GM19463 (cell line): ENCODE data around the gene STEAP2.

Experiments
- ATAC-seq: cut with Tn5 transposase; IDR thresholded peaks from one replicate; pipeline ENCODE4 v1.9.1; 2021; ENCODE audit warnings: mild to moderate bottlenecking, moderate library complexity; ENCODE audit not compliant: unreplicated experiment

The STEAP2 gene

DNA sequence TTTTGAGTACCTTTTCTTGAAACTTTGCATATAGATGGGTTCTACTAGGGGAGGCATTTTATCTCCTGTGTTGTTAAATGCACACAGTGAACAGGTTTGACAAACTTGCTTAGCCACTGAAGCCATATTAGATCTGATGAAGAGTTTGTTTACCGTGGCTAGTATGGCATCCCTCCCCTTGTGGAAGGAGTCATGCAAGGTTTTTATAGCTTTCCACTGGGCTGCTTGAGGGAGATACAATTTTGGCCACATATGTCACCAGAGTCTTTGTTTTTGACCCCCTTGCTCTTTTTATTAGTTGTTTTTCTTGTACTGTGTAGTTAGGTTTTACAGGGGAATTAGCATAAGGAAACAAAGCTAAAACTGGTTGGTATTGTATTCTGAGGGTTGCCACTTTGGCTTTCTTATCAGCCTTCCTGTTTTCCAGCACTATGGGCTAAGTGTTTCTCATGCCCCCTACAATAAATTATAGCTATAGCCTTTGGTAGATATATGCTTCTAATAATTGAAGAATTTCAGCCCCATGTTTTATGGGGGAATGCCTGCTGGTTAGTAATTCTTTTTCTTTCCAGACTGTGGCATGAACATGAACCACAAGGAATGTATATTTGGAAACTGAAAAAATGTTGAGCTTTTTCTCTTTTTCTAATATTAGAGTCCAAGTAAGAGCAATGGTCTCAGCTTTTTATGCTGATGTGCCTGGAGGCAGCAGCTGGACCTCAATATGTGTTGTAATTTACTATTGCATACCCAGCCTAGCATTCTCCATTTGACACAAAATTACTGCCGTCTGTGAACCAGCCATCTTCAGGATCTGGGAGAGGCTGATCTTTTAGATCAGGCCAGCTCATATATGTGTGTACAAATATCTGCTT is 18.4 kb upstream of the STEAP2 start:
- ATAC-seq, result no peak

DNA sequence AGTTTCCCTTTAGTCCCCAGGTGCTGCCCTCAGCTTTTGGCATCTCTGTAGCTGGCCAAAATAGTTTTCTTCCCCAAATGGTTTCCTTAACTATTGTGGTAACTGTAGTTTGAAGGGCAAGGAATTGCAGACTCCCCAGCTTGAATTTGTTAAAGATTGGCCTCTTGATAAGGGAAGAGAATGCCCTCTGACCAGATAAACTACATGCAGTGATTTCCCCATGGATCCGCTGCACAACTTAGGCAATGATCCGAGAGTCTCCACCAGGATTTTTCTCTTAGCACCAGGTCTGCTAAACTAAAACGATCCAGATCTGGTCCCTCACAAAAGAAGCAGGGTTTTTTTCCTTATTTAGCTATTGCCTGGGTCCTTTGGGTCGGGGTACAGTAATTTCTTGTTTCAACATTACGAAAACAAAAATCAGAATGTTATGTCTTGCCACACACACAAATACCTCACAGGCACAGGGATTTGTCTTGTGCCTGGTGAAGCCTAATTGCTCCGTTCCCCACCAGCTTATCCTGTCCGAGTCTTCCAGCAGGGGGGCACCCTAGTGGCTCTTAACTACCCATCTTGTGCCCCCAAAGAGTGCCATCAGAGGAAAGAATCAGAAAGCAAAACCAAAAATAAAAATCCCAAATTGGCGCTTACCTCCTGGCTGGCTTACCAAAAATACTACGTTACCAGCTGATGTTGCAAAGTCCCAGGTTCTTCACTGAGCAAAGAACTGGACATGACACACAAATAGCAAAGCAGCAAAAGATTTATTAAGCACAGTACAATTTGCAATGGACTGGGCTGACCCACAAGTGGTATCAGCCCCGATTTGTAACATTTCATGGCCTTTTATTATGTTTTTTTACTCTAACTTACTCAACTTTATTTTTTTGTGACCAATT is 16.4 kb upstream of the STEAP2 start:
- ATAC-seq, result no peak

- no peak for ATAC-seq
Measured at GRCh38 chr7:90201500-90202195, 9.9 kb upstream of the STEAP2 start.

DNA sequence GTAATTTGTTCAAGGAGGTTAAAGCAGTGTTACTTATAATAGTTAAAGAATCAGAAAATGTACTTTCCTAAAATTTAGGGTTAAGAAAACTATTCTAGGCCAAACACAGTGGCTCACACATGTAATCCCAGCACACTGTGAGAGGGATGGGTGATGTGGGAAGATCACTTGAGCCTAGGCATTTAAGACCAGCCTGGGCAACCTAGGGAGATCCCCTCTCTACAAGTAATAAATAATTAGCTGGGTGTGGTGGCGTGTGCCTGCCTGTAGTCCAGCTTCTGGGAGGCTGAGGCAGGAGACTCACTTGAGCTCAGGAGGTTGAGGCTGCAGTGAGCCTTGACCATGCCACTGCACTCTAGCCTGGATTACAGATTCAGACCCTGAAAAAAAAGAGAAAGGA is 3.6 kb upstream of the STEAP2 start:
- ATAC-seq, result no peak

GRCh38 chr7:90209776-90210175 is 1.8 kb upstream of the STEAP2 start:
- ATAC-seq, result no peak

DNA sequence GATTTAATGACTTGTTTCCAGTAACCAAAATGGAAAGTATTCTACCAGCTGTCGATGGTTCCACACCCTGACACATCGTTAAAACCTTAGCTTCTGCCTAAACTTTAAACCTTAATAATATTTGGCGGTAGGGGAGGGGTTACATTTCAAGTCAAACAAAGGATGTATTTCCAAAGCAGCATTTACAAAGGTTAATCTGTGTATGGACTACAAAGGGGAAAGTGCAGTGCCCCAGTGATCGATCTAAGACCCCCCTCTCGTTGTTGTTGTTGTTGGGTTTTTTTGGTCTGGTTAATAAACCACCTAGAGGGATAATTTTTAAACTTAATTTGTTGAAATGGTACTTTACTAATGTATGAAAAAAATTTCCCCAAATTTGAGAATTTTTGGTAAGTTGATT is 1.1 kb upstream of the STEAP2 start:
- ATAC-seq, result no peak

DNA sequence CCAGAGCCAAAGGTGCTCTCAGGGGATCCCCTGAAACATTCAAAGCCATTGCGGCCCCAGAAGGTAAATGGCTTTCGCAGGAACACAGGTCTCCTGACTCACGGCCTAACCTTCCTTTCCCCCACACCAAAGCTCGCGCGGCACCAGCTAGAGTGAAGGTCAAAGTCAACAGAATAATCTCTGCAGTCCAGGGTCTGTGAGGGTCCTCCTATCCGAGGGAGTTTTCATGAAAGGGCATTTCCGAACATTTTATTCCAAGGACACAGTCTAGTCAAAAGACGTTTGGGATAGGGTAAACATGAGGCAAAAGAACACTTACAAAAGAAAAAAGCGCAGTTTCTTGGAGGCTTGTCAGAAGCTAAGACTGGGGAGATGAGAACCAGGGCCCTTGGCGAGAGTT is 559 bp upstream of the STEAP2 start:
- peak; percentile 2 for ATAC-seq

DNA sequence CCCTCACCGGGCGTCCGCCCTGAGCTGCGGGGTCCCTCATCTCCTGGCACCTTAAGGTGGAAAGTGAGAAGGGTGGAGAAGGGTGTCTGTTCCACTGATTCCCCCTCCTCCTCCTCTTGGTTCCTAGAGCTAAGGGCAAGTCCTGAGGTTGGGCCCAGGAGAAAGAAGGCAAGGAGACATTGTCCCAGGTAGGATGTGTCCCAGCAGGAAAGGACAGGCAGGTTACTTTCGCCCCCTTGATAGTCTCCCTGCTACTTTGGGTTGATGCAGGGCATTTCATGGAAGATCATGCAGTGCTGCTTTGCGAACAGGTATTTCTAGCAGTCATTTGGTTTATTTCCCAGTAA is 582 bp downstream of the STEAP2 start:
- no peak for ATAC-seq

GRCh38 chr7:90213521-90213920 is 2.0 kb downstream of the STEAP2 start:
- no peak for ATAC-seq

DNA sequence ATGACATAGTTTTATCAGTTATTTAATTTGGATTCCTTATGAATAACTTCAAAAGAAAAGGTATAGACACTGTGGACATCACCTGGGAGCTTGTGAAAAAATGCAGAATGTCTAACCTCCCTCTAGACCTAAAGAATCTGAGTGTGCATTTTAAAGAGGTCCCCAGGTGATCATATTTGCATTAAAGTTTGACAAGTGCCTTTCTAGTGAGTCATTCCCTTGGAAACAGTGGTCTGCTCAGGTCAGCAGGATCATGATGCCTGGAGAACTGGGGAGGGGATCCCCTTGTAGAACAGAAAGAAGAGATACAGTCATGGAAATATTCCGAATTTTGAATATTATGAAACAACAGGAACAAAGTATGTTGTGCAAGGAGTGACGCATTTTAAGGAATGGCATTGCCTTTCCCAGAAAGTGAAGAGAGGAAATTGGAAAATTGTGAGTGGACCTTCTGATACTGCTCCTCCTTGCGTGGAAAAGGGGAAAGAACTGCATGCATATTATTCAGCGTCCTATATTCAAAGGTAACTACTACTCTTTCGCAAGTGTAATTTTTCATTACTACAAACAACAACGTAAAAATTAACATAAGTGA is 4.6 kb downstream of the STEAP2 start:
- no peak for ATAC-seq

GRCh38 chr7:90216771-90217170 is 5.2 kb downstream of the STEAP2 start:
- peak; percentile 29 for ATAC-seq

DNA sequence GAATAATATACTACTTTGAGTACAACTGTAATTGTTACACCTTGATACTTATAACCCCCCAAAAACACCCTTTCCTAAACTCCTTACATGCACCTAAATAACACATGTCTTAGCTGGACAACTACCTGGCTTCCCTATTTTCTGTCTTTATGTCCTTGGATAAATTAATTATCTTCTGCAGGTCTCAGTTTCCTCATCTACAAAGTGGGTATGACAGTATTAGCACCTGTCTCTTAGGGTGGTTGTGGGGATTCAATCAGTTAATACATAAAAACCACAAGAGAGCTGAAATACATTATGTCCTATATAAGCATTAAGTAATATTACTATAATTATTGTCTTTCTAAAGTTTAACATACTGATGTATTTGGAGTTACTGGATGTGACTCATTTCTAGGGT is 10.8 kb downstream of the STEAP2 start:
- ATAC-seq, result no peak

DNA sequence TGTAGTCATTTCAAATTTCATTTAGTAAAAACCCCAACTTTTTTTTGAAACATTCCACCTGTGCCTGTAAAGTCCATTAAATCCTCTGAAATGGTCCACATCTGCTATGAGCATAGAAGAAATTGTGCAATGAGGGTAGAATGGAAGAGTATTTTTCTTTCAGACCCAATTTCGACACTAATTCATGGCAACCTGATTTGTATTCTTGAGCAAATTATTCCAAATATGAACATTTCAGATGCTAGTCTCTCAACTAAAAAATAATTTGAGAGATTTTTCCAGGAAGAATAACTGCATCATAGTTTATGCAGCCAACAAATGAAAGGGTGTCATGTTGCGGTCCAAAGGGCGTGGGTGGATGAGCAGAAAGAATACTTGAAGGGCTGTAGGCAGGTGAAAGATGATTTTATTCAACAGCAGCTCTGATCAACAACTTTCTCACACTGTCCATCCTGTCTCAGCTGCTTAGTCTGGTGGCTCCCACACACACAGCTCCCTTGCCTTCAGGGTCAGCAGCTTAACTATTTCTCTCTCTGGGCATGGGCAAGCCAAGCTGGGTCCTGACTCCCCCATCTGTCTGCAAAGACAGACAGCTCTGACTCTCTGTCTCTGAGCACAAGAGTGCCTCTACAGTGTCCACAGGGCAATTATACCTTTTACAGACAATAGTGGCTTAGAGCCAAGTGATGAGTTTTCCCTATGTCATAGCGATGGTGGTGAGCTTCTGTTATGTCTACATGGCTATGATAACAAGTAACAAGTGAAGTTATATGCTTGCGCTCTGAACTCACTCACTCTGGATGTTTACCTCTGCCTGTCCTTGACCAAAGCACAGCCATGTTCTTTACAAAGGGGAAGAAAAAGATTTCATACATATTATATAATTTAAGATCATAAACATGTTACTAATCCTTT is 11.5 kb downstream of the STEAP2 start:
- ATAC-seq, result no peak

DNA sequence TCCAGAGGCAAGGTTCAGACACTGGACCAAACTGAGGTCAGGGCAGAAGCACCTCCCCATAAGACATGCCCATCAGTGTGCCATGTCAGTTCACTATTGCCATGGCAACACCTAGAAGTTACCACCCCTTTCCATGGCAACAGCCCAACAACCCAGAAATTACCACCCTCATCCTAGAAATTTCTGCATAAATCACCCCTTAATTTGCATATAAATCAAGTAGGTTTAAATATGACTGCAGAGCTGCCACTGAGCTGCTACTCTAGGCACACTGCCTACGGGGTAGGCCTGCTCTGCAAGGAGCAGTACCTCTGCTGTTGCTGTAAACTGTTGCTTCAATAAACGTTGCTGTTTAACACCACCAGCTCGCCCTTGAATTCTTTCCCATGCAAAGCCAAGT is 12.7 kb downstream of the STEAP2 start:
- no peak for ATAC-seq

- no peak for ATAC-seq
Measured at GRCh38 chr7:90225181-90225580, 13.6 kb downstream of the STEAP2 start.

DNA sequence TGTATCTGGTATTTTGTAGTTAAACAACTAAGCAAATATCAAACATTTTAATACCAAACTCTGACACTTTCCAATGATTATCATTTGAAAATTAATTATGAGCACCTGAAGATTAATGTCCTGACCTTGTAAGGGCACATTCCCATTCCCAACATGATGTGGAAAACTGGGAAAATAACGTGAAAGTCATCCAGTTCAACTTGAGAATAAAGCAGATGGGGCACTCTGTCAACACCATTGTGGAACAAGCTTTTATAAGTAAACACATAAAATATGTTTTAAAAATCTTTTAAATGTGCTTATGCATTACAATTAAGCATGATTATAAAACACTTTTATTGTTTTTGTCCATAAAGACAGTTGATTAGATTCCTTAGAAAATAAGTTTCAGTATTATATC is 14.1 kb downstream of the STEAP2 start:
- ATAC-seq, result no peak

GRCh38 chr7:90227259-90227658 is 15.7 kb downstream of the STEAP2 start:
- no peak for ATAC-seq

- ATAC-seq, result no peak
Measured at GRCh38 chr7:90229682-90230081, 18.1 kb downstream of the STEAP2 start.

GRCh38 chr7:90230834-90231233 is 19.3 kb downstream of the STEAP2 start:
- ATAC-seq, result no peak

DNA sequence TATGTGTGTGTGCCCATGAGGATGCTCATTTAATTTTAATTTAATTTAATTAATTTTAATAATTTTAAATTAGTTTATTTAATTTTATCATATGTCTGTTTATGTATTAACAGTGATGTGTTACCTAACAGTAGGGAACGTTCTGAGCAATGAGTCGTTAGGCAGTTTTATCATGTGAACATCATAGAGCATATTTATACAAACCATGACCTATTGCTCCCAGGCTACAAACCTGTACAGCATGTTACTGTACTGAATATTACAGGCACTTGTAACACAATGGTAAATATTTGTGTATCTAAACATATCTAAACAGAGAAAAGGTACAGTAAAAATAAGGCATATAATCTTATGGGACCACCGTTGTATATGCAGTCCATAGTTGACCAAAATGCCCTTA is 19.8 kb downstream of the STEAP2 start:
- no peak for ATAC-seq
